ENCODE data around the gene CDC42BPA. TPM values are rescaled to one million over a fixed set of nuclear protein-coding genes. Genes with fewer than 3 reads are reported as not detected.

Gene CDC42BPA
- total RNA-seq, 1 experiment from 2014 or later, result 30.1 TPM

DNA sequence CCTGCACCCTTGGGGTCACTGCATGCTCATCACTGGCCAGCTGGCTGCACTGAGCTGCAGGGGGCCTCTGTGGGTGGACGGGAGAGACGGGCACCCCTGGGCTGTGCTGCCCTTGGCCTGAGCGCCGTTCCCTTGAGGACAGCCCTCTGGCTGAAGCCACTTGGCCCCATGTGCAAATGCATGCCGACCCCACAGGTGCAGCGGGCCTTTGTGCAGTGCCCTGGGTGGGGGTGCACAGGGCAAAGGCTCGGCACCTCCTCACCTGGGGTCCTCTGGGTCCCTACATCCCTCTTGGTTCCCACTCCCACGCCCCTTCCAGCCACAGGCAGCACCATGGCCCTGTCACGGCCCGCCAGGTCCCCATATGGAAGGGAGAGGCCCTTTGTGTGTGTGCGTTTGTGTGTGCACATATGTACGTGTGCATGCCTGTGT is 336.9 kb downstream of the CDC42BPA start:
- Histone ChIP-seq H4K91ac (ENCODE audit: insufficient read length, low read depth, low read length) (no peak overlapping the region), H3K9me3 (ENCODE audit: control insufficient read depth, low read depth, low read length) (no peaks in the 10 kb centered on the region), H4K5ac (ENCODE audit: insufficient read length, low read depth, low read length) (no peak overlapping the region), H4K20me1 (ENCODE audit: control insufficient read depth, insufficient read depth, insufficient read length) (no peaks in the 10 kb centered on the region), H2BK12ac (ENCODE audit: insufficient read length, low read depth, low read length) (no peak overlapping the region), H2BK15ac (ENCODE audit: low read depth, low read length) (no peak overlapping the region), H4K8ac (replicated peaks; ENCODE audit: insufficient read length, low read depth, low read length) (no peak overlapping the region), H3K9ac (ENCODE audit: extremely low read depth, insufficient read length, low read length) (no peak overlapping the region), H2AK5ac (ENCODE audit: insufficient read length, low read length) (no peak overlapping the region), H2BK120ac (ENCODE audit: low read depth, low read length, poor library complexity, severe bottlenecking) (no peak overlapping the region), H3K18ac (ENCODE audit: insufficient read length, low read depth, low read length) (no peak overlapping the region), H3K4me1 (ENCODE audit: insufficient read depth, low read length) (no peaks in the 10 kb centered on the region), H2BK20ac (ENCODE audit: low read depth, low read length, poor library complexity, severe bottlenecking) (no peak overlapping the region), H3K23ac (ENCODE audit: insufficient read length, low read depth, low read length) (no peak overlapping the region), H2BK5ac (ENCODE audit: insufficient read length, low read length) (no peak overlapping the region), H3T11ph (ENCODE audit: low read length) (no peak overlapping the region), H3K4ac (ENCODE audit: low read depth, low read length) (no peak overlapping the region), H2AFZ (ENCODE audit: low read length) (no peak overlapping the region), H3K14ac (ENCODE audit: insufficient read depth, low read length) (no peak overlapping the region; the same call in 1 of the 2 replicates), H3K79me2 (ENCODE audit: insufficient read depth, low read length) (no peaks in the 10 kb centered on the region), H3K4me2 (ENCODE audit: insufficient read depth, insufficient read length, low read length) (no peak overlapping the region), H3K79me1 (ENCODE audit: insufficient read depth, low read depth, low read length, poor library complexity, severe bottlenecking) (no peaks in the 10 kb centered on the region), H3K27me3 (ENCODE audit: insufficient read depth, low read length) (no peaks in the 10 kb centered on the region), H3K56ac (ENCODE audit: insufficient read length, low read depth, low read length) (no peak overlapping the region), H3K23me2 (ENCODE audit: insufficient read length, low read depth, low read length, poor library complexity, severe bottlenecking) (no peaks in the 10 kb centered on the region), H3K27ac (ENCODE audit: insufficient read length, low read depth, low read length) (no peak overlapping the region)
- WGBS (ENCODE audit: extremely low coverage, insufficient read length, low lambda C conversion rate), result no CpG with 5 or more reads among the region's 12 CpGs
- Mint-ChIP-seq H3K27ac (no peak overlapping the region), H3K36me3 (ENCODE audit: insufficient read depth in 1 of 3, low read depth in 3 of 3) (peaks cover 4 to 17% (median 11%) of the 10 kb centered on the region in 3 experiments; a peak in 6 of 7 replicates), H3K27me3 (ENCODE audit: low read depth) (no peaks in the 10 kb centered on the region), H3K4me3 (no peak overlapping the region), H3K9me3 (no peaks in the 10 kb centered on the region), H3K4me1 (peaks cover 0 to 6% of the 10 kb centered on the region in 2 experiments; a peak in 1 of 4 replicates)
- no peak for TF ChIP-seq CTCF (conservative IDR thresholded peaks at IDR 0.05)
- DNase-seq, result no peak

All from H9 (cell line).